SIG-M5 (cell line): ENCODE data around the gene METTL22.

Experiments used
- DNase-seq: peaks from one replicate; lab custom pipeline; 2025; lab: John Stamatoyannopoulos, UW

The METTL22 gene

GRCh38 chr16:8621572-8622314, at the start of gene METTL22:
TSS of gene METTL22 (plus strand) at chr16:8621698. CDS start at chr16:8625666, 3,968 bp downstream.
- DNase-seq: no peak

GRCh38 chr16:8572063-8572918, 49.2 kb upstream of the METTL22 start:
- DNase-seq: no peak

- no peak for DNase-seq
Observed at GRCh38 chr16:8572919-8573724, 48.4 kb upstream of the METTL22 start.

- no peak for DNase-seq
Observed at GRCh38 chr16:8575399-8575798, 46.1 kb upstream of the METTL22 start.

GRCh38 chr16:8576141-8577004, 45.1 kb upstream of the METTL22 start:
- no peak for DNase-seq

GRCh38 chr16:8577678-8578304, 43.7 kb upstream of the METTL22 start:
- DNase-seq: no peak

- no peak for DNase-seq
Observed at GRCh38 chr16:8579559-8579958, 41.9 kb upstream of the METTL22 start.

- no peak for DNase-seq
Observed at GRCh38 chr16:8581831-8582580, 39.5 kb upstream of the METTL22 start.

- no peak for DNase-seq
Observed at GRCh38 chr16:8583199-8583598, 38.3 kb upstream of the METTL22 start.

- DNase-seq: no peak
Observed at GRCh38 chr16:8583732-8584131, 37.8 kb upstream of the METTL22 start.

GRCh38 chr16:8585041-8585440, 36.5 kb upstream of the METTL22 start:
- no peak for DNase-seq

GRCh38 chr16:8585857-8586256, 35.6 kb upstream of the METTL22 start:
- no peak for DNase-seq

- no peak for DNase-seq
Observed at GRCh38 chr16:8587065-8587464, 34.4 kb upstream of the METTL22 start.

GRCh38 chr16:8588682-8589056, 32.8 kb upstream of the METTL22 start:
- DNase-seq: no peak

GRCh38 chr16:8589057-8589899, 32.2 kb upstream of the METTL22 start:
- DNase-seq: no peak

GRCh38 chr16:8589900-8590688, 31.4 kb upstream of the METTL22 start, which contains the start of gene TMEM114:
TSS of gene TMEM114 (minus strand) at chr16:8590511. CDS start at chr16:8589838, 673 bp downstream.
- DNase-seq: no peak

GRCh38 chr16:8590811-8591210, 30.7 kb upstream of the METTL22 start:
- no peak for DNase-seq

GRCh38 chr16:8591451-8591850, 30.0 kb upstream of the METTL22 start:
- no peak for DNase-seq
